GM12874 (cell line): Measurements from ENCODE around the gene CENPL.

Experiments
- TF ChIP-seq, protein P1 (sequence below): IDR thresholded peaks from 2 replicates; pipeline ENCODE4 v1.5.1; 2011; ENCODE audit warnings: low read depth, mild to moderate bottlenecking, control low read depth, low read length, moderate library complexity; ENCODE audit not compliant: insufficient read depth

CENPL gene

DNA sequence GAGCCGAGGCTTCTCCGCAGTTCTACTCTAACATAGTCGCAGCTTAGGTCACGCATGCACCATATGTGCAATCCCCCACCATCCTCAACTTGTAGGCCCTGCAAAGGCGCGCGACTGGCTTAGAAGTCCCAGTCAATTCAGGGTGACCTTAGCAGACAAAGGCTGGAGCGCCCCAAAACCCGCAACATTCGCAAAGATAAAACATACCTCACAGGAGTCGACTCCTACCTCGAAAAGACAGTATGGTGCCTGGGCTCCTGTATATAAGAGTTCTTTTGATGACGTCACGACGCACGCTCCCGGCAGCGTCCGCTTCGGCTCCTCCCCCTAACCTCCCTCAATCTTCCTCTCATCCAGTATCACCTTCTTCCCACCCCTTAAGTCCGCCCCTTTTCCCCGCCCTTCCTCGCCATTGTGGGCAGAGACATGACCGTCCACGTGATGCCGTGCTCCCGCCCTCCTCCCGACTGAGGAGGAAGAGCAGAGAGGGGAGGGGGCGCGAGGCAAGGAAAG, 43.1 kb upstream of the CENPL start, which contains the start of gene GAS5:
Gene GAS5 (minus strand): TSS at position 237 of the 513 bp plus-strand sequence.
- TF ChIP-seq, protein P1, sequence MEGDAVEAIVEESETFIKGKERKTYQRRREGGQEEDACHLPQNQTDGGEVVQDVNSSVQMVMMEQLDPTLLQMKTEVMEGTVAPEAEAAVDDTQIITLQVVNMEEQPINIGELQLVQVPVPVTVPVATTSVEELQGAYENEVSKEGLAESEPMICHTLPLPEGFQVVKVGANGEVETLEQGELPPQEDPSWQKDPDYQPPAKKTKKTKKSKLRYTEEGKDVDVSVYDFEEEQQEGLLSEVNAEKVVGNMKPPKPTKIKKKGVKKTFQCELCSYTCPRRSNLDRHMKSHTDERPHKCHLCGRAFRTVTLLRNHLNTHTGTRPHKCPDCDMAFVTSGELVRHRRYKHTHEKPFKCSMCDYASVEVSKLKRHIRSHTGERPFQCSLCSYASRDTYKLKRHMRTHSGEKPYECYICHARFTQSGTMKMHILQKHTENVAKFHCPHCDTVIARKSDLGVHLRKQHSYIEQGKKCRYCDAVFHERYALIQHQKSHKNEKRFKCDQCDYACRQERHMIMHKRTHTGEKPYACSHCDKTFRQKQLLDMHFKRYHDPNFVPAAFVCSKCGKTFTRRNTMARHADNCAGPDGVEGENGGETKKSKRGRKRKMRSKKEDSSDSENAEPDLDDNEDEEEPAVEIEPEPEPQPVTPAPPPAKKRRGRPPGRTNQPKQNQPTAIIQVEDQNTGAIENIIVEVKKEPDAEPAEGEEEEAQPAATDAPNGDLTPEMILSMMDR = no peak

DNA sequence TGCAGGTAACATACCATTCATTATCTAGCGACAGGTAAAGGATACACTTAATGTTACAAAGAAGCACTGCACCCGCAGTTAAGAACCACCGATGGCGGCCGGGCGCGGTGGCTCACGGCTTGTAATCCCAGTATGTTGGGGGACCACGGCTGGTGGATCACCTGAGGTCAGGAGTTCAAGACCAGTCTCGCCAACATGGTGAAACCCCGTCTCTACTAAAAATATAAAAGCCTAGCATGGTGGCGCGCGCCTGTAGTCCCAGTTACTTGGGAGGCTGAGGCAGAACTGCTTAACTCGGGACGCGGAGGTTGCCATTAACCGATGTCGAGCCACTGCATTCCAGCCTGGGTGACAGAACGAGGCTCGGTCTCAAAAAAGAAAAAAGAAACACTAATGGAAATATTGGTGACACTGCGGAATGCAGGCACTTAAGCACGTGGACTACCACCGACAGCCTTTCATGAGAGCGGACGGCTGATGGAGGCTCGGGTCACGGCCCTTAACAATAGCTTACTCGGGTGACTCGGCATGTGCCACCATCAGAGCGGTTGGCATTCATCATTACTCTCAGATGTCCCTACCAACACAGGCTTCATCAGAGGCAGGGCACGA, 42.6 kb upstream of the CENPL start:
- TF ChIP-seq, protein P1 = no peak

DNA sequence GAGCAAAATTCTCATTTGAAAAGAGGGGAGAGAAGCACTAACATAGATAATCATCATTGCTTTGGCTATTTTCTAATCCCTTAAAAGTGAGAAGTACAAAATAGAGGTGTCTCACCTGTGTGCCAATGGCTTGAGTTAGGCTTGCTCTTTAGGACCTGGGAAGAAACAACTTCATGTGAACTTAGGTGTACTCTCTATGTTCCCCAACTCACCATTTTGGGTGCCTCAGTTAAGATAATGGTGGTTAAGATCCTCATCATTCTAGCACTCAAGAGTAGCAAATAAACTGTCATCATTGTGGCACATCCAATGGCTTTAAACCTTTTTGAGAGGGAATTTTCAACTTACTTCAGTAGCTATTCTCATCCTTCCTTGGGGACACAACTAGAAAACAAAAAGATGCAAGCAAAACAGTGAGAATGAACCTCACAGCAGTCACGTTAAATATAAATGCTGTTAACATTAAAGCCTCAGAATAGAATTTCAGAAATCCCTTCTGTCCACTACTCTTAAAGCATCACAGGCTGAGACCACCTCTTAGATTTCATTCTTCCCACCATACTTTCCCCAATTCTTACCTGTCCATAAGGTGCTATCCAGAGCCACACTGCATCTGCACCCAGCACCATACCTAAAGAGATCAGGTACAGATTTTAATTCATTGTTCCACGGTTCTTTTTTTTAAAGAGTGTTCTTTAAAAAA, 41.9 kb upstream of the CENPL start:
- TF ChIP-seq, protein P1 = no peak

DNA sequence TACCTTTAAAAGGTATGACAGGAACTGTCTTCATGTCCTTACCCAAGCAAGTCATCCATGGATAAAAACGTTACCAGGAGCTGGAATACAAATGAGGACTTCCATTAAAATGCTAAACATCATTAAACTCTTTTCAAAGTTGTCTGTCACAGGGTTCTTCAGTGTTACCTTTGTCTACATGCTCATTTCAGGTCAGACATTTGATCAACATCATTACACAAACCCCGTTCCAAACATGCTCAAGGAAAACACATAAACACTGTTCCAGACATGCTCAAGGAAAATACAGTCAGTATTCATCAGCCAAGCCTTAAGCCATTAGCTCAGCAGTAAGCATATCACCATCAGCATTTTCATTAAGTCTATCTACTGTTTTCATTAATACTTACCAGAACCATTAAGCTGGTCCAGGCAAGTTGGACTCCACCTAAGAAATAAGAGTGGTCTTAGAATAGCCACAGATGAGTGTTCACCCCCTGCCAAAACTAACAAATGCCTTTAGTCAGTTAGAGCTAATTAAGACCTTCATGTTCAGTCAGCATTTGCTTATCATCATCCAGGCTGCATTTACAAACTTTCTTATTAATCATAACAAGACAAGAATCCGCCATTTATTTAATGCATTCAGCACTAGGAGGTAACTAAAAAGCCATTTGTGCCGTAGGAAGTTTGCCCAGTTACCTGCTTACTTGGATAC, 40.9 kb upstream of the CENPL start:
- TF ChIP-seq, protein P1 = no peak

DNA sequence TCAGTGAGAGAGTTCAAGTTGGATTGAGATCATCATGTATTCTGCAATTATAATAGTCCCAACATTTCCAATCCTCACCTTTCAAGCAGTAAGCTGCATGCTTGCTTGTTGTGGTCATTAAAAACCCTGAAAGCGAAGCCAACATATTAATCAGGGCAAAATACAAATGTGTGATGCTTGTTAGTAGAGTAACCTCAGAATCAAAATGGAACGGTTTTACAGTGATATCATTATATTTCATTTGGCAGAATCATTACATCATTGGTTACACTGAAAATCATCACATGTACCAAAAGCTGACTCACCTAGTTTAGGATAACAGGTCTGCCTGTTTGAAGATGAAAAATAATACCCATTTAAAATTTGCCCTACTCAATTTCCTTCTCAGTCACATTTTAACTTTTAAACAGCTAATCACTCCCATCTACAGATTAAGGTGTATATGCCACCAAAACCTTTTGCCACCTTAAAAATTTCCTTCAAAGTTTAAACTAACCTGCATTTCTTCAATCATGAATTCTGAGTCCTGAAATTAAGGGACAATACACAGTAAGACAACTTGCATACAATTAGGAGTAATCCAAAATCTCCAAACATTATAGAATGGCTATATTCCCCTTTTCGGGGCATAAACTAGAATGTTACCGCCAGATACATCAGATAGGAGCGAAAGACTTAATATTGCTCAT, 39.6 kb upstream of the CENPL start:
- TF ChIP-seq, protein P1 = no peak

DNA sequence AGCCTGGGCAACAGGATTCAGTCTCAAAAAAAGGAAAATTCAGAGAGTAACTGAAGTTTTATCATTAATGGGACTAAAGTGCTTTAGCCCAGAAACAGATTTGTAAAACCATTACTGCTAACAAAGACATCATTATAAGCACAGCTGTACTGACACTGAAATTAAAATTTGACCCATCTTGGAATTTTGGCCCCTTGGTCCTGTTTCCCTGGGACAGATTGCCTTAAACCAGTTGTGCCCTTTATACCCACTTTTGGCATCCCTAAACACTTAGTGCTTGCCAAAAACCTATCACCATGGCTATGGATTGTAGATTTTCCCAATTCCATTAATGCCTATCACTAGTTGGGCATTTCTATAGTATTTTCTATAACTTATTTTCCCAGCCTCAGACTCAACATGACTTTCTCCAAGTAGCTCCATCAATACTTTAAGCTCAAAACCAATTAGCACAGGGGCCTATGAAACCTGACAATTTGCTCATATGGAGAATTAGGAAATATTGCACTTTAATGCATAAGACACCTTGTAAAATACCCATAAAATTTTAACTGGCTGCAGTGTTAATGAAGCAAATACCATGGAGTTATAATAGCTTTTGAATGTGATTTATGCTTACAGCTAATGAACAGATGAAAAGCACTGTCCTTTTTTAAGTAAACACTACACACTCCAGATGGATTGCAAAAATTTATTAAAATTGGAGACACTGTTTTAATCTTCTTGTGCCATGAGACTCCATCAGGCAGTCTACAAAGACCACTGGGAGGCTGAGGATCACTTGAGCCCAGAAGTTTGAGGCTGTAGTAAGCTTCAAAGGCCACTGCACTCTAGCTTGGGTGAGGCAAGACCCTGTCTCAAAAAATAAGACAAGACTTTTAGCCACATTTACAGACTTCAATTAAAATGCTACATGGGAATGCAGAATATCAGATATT, 38.8 kb upstream of the CENPL start:
- TF ChIP-seq, protein P1 = no peak
